Inferior parietal cortex (tissue), 1 donor: Measurements from ENCODE around the gene TBATA.
"Not testable (repeated sequence)": the region's sequence is repeated elsewhere in the genome, so short reads cannot be mapped to it uniquely, and the experiment has no call there.

Source experiments
- DNase-seq: peaks from one replicate; pipeline ENCODE4 v3.0.0-alpha.2; 2016; ENCODE audit errors: extremely low spot score

Gene TBATA

GRCh38 chr10:70778267-70778924, 6.8 kb downstream of the TBATA start:
- DNase-seq: no peak

- no peak for DNase-seq
Measured at GRCh38 chr10:70777063-70777875, 7.9 kb downstream of the TBATA start.

DNA sequence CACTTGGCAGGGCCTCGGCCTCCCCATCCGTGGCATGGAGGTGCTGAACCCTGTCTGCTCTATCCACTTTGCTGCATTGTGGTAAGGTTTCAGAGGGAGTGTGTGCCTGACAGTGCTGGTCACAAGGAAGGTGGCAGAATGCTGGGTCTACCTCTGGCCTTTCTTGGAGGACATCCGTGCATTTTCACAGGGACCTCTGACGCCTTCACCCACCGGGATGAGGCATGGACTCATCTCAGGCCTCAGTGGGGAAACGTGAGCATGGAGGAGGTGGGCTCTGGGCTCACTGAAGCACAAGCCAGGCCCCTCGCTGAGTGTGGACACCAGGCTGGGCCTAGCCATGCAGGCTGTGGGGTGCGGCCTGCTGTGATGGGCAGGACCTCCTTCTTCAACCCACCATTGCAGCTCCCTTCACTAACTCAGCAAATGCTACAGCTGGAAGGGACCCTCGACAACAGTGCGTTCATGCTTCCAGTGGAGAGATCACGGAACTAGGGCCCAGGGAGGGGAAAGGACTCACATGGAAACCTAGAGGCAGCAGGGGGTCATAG, 8.6 kb downstream of the TBATA start:
- no peak for DNase-seq

DNA sequence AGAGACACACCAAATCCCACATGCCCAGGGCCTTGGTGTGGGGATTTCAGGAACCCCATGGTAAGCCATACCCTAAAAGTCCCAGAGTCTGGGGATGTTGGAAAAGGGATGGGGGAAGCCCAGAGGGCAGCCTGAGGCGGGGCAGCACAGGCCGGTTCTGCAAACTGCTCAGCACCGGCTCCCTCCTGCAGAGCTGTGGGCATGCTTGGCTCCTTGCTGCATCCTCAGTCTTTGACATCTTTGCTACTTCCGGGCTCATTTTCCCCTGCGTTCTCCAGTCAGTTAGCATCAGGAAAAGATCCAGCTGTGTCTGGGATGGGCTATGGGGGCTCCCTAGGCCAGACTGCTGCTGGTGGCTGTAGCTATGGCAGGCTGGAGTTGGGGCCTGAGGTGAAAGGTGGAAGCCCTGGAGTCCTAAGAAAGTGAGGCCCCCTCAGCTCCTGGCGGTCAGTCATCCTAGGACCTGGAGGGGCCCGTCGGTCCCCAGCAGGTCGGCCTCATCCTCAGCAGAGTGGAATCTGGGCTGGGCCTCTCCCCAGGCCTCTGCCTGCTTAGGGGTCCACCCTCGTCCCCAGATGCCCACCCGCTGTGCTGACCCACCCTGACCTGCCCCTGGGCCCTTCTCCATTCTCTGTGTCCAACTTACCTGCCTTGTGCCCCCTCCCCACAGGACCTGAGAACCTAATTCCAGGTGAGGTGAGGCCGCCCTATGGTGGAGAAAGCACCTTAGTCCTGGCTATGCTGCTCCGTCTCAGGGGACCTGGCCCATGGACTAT, 9.3 kb downstream of the TBATA start:
- DNase-seq: no peak

DNA sequence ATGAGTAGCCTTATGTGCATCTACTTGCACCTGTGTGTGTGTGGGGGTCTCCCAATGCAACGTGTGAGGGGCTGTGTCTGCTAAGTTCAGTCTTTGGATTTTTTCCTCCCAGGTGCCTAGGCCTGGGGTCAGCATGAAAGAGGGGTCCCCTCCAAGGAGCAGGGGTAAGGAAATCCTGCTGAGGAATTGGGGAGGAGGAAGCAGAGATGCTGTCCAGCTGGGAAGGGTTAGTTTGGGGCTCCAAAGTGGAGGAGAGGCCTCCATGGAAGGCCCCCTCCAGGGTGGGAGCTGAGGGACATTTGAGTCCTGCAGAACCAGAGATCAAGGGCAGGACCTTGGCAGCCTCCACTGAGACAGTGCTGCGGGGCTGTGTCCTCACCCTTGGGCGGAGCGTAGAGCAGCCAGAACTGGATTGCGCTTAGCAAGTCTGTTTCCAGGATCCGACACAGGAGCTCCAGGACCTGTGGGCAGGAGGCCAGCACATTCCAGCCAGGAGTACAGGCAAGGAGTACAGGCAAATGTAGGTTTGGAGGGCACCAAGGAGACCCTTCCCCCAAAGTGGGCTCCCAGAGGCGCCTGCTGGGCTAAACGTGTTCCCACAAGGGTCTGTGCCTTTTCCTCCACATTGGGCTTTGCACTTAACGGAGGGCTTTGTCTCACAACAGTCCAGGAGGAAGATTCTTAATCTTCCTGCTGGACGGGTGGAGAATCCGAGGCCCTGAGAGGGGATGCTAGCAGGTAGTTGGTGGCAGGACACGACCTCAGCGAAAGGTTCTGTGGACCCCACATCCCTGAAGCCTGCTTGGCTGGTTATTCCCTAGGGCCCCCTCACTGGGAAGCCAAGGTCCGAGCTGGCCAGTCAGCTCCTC, 10.1 kb downstream of the TBATA start:
- no peak for DNase-seq

- DNase-seq: no peak
Measured at GRCh38 chr10:70773965-70774809, 11.0 kb downstream of the TBATA start.

DNA sequence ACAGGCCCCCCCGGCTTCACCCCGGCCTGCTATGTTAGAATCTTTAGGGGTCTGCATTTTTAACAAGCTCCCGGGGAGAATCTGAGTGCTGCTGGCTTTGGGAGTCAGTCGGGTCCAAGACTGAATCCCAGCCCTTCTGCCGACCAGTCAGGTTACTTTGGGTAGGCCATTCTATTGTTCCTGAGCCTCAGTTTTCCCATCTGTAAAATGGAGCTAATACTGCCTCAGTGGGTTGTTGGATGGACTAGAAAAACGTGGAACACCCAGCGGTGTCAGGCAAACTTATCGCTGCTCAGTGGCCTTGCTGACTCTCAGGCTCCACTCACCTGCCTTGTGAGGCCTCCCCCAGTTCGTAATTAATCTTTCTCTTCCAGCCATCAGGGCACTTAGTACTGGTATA, 11.7 kb downstream of the TBATA start:
- no peak for DNase-seq

- DNase-seq: no peak
Measured at GRCh38 chr10:70772627-70773026, 12.6 kb downstream of the TBATA start.

DNA sequence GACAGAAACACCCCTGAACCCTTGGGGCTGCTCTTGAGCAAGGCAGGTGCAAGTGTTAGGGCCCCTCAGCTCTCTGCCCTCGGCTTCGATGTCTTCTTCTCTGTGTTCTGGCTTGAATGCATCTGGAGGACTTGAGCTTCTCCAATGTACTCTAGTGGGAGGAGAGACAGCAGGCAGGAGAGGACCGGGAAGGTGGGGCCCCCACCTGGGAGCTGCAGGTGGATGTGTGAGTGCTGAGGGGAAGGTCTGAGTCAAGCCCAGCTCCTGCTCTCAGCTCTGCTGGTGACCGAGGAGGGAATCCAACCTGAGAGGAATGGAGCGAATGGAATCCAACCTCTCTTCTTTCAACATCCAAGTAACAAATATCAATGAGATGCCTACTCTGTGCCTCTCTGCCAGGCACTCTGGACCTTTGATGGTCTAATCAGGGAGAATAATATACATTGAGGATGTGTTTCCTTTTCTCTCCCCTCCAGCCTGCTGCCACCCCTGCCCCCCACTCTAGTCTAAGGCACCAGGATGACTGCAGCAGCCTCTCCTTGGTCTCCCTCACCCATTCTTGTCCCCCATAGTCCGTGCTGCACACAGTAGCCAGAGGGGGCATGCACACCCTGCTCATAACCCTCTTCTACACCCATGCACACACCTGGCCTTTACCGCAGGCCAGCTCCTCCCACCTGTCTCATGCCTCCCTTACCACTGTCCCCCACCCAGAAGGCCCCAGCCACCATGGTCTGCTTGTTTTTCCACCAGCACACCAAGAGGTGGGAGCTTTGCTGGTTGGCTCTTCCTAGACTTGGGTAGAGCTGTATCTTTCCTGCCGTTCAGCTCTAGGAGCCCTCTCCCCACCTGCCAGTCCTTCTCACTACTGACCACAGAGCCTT, 13.6 kb downstream of the TBATA start:
- DNase-seq: no peak

DNA sequence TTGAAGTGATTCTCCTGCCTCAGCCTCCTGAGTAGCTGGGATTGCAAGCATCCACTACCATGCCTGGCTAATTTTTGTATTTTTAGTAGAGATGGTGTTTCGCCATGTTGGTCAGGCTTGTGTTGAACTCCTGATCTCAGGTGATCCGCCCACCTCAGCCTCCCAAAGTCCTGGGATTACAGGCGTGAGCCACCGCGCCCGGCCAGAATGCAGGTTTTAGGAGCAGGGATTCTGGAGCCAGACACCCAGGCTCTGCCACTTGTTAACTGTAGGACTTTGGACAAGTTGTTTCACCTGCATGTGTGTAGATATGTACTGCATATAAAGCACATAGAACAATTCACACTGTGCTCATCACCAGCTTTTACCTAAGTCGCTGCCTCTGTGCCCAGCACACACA, 14.7 kb downstream of the TBATA start:
- not testable (repeated sequence) for DNase-seq

- no peak for DNase-seq
Measured at GRCh38 chr10:70770001-70770400, 15.2 kb downstream of the TBATA start.

DNA sequence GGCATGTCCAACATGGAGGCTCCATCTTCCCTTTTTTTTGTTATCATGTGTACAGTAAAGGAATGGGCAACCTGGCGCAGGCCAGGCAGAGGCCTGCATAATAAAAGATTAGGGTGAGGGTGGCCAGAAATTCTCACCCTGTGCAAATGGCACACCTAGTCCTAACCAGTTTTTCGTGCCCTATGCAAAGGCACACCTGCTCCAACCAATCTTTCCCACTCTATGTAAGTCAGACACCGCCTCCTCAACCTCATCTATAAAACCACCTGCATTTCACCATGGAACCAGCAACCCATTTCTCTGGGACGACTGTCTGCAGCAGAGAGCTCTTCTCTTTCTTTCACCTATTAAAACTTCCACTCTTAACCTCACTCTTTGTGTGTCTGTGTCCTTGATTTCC, 16.1 kb downstream of the TBATA start:
- DNase-seq: no peak

DNA sequence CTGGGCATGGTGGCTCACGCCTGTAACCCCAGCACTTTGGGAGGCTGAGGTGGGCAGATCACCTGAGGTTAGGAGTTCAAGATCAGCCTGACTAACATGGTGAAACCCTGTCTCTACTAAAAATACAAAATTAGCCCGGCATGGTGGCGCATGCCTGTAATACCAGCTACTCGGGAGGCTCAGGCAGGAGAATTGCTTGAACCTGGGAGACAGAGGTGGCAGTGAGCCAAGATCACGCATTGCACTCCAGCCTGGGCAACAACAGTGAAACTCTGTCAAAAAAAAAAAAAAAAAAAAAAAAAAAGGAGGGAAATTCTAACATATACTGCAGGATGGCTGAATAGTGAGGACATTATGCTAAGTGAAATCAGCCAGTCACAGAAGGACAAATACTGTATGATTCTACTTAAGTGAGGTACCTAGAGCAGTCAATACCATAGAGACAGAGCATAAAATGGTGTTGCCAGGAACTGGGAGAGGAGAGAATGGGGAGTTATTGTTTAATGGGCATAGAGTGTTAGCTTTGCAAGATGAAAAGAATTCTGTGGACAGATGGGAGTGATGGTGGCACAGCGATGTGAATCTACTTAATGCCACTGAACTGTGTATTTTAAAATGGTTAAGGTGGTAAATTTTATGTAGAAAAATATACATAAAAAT, 17.0 kb downstream of the TBATA start:
- not testable (repeated sequence) for DNase-seq

DNA sequence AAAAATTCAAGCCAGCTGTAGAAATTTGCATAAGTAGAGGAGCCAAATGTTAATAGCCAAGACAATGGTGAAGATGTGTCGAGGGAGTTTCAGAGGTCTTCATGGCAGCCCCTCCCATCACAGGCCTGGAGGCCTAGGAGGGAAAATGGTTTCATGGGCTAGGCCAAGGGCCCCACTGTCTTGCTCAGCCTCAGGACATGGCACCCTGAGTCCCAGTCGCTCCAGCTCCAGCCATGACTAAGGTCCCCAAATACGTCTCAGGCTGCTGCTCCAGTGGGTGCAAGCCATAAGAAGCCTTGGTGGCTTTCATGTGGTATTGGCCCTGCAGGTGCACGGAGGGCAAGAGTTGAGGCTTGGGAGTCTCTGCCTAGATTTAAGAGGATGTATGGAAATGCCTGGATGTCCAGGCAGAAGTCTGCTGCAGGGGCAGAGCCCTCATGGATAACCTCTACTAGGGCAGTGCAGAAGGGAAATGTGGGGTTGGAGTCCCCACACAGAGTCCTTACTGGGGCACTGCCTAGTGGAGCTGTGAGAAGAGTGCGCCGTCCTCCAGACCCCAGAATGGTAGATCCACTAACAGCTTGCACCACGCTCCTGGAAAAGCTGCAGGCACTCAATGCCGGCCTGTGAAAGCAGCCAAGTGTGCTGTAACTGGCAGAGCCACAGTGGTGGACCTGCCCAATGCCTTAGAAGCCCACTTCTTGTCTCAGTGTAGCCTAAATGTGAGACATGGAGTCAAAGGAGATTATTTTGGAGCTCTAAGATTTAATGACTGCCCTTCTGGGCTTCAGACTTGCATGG, 19.2 kb downstream of the TBATA start:
- DNase-seq: no peak

DNA sequence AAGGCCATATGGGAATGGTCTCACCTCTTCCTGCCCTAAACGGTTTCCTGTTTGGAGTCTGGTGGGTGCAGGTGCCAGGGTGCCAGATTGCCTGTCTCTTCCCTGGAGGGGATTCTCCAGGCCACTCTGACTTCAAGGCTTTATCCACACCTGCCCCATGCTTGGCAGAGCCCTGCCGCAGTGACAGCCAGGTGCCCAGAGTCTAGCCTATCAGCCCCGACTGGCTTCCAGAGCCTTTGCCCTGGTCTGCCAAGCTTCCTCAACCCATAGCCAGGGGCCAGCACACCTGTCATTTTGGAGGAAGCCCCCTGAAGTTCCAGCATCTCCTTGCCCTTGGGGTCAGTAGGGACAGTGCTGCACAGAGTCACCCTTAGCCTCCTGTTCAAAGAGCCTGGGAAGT, 21.6 kb downstream of the TBATA start:
- DNase-seq: no peak

GRCh38 chr10:70762441-70763175, 22.6 kb downstream of the TBATA start:
- no peak for DNase-seq

- DNase-seq: no peak
Measured at GRCh38 chr10:70761727-70762350, 23.3 kb downstream of the TBATA start.
